Muscle layer of duodenum (tissue), 2 donors: ENCODE results near the gene NUP37.

Experiments used
- H3K27ac ChIP-seq: one replicate; pipeline ENCODE4 v1.7.0; 2013; ENCODE audit warnings: mild to moderate bottlenecking, low read length
- H3K27me3 ChIP-seq: one replicate; pipeline ENCODE4 v1.7.0; 2013; ENCODE audit warnings: low read depth, mild to moderate bottlenecking, control low read depth, low read length
- H3K36me3 ChIP-seq, 2 donors: one replicate each; pipeline ENCODE4 v1.7.0; 2013; ENCODE audit warnings: low read length in 2 of 2, control low read depth in 1 of 2, mild to moderate bottlenecking in 1 of 2; ENCODE audit not compliant: insufficient read depth in 2 of 2, control insufficient read depth in 1 of 2
- H3K4me1 ChIP-seq, 2 donors: one replicate each; pipeline ENCODE4 v1.7.0; 2013; ENCODE audit warnings: low read length in 2 of 2, mild to moderate bottlenecking in 2 of 2, control low read depth in 1 of 2, moderate library complexity in 1 of 2; ENCODE audit not compliant: insufficient read depth in 2 of 2, control insufficient read depth in 1 of 2
- H3K4me3 ChIP-seq, 2 donors: one replicate each; pipeline ENCODE4 v1.7.0; 2013; ENCODE audit warnings: low read length in 2 of 2, low read depth in 1 of 2, mild to moderate bottlenecking in 1 of 2
- H3K9me3 ChIP-seq, 2 donors: one replicate each; pipeline ENCODE4 v1.7.0; 2013; ENCODE audit warnings: low read length in 2 of 2, control low read depth in 1 of 2, mild to moderate bottlenecking in 1 of 2; ENCODE audit not compliant: control insufficient read depth in 1 of 2
- donor health status: healthy.

NUP37 gene

DNA sequence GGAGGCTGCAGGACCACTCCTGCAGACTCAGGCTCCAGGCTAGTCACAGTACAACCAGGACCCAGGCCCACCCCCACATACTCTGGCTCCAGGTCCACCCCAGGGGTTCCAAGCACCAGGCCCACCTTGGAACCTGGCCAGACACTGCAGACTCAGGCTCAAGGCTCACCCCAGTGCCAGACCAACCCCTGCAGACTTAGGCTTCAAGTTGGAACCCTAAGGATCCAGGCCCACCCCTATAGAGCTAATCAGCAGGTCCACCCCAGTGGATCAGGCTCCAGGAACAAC, 66.9 kb downstream of the NUP37 start:
- no peaks in the 10 kb centered on the region for H3K27me3 ChIP-seq
- H3K4me3 ChIP-seq: no peak overlapping the region
- no peaks in the 10 kb centered on the region for H3K9me3 ChIP-seq
- peaks cover 7 to 46% of the 10 kb centered on the region in 2 donors for H3K36me3 ChIP-seq
- H3K4me1 ChIP-seq: no peaks in the 10 kb centered on the region
- H3K27ac ChIP-seq: no peak overlapping the region

DNA sequence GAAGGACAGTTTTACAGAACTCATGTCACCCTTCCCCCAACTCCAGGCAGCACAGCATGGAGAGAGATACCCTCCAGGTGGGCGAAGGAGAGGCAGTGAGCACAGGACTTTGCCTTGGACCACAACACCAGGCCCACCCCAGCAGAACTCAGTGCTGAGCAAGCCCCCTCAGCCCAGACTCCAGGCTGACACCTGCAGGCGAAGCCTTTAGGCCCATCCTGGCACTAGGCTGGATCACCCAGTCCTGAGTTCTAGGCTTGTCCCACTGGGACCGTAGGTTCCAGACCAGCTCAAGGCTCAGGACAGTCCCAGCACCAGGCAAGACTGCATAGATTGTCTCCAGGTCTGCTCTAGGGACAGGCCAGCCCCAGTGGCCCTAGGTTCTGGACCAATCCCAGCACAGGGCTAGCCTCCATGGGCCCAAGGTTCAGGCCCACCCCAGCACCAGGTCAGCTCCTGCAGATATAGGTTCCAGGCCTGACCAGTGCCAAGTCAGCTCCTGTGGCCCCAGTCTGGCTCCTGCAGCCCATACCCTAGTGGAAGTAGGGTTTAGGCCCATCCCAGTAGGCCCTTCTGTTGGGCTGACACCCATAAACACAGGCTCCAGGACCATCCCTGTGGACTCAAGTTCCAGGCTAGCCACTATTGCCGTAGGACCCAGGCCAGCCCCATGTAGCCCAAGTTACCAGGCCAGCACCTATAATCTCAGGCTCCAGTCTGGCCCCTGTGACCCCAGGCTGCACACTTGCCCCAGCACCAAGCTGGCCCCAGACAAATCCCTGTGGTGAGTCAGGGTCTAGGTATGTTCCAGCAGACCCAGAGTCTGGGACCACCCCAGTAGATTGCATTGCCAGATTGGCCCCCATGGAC, 67.5 kb downstream of the NUP37 start:
- H3K4me1 ChIP-seq: no peaks in the 10 kb centered on the region
- H3K27ac ChIP-seq: no peak overlapping the region
- H3K27me3 ChIP-seq: no peaks in the 10 kb centered on the region
- H3K9me3 ChIP-seq: no peaks in the 10 kb centered on the region
- no peak overlapping the region for H3K4me3 ChIP-seq
- H3K36me3 ChIP-seq: peaks cover 7 to 49% of the 10 kb centered on the region in 2 donors

- Histone ChIP-seq H3K36me3 (peaks cover 7 to 51% of the 10 kb centered on the region in 2 donors), H3K27ac (no peak overlapping the region), H3K4me3 (no peak overlapping the region), H3K4me1 (no peaks in the 10 kb centered on the region), H3K27me3 (no peaks in the 10 kb centered on the region), H3K9me3 (no peaks in the 10 kb centered on the region)
Observed at GRCh38 chr12:102051431-102051965, 68.4 kb downstream of the NUP37 start.

GRCh38 chr12:102050660-102051430, 69.1 kb downstream of the NUP37 start:
- no peaks in the 10 kb centered on the region for H3K4me1 ChIP-seq
- no peak overlapping the region for H3K4me3 ChIP-seq
- H3K27ac ChIP-seq: no peak overlapping the region
- no peaks in the 10 kb centered on the region for H3K27me3 ChIP-seq
- no peaks in the 10 kb centered on the region for H3K9me3 ChIP-seq
- H3K36me3 ChIP-seq: peaks cover 7 to 54% of the 10 kb centered on the region in 2 donors

GRCh38 chr12:102043928-102044327, 76.0 kb downstream of the NUP37 start:
- peaks cover 14 to 49% of the 10 kb centered on the region in 2 donors for H3K36me3 ChIP-seq

DNA sequence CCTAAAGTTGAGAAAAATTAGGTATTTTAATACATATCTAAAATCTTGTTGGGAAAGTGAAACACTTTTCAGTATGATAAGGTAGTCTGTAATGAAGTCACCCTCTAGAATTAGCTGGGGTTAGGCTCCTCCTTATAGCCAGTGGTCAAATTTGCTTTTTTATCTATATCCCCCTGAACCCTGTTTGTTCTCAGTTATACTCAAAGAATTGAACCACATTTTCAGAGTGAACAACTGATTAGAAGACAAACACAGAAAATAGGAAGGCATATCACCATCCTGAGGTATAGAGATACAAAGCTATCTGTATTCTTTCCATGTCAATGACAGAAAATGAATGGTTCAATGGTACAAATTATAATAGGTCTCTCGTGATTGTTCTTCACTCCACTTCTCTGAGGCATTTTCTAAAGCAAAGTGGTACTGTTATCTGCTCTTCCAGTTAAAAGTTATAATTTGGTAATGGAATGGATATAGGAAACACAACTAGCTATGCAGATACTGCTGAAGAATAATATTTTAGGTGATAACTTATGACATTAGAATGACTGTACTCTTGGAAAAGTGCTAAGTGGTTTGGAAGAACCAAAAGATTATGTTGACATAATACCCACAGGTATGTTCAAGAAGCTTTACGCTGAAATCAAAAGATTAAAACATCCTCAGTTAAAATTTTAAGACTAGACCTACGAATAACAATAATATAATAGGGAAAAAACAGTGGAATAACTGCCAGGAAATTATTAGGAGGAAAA, 85.7 kb downstream of the NUP37 start:
- Histone ChIP-seq H3K36me3 (peaks cover 10 to 57% of the 10 kb centered on the region in 2 donors), H3K4me3 (no peak overlapping the region), H3K27me3 (no peaks in the 10 kb centered on the region), H3K9me3 (no peaks in the 10 kb centered on the region), H3K4me1 (no peaks in the 10 kb centered on the region), H3K27ac (no peak overlapping the region)

More at GRCh38 chr12:102043928-102044327, 76.0 kb downstream of the NUP37 start:
- Histone ChIP-seq H3K27me3 (no peaks in the 10 kb centered on the region), H3K4me3 (no peak overlapping the region), H3K4me1 (no peaks in the 10 kb centered on the region), H3K9me3 (no peaks in the 10 kb centered on the region), H3K27ac (no peak overlapping the region)

DNA sequence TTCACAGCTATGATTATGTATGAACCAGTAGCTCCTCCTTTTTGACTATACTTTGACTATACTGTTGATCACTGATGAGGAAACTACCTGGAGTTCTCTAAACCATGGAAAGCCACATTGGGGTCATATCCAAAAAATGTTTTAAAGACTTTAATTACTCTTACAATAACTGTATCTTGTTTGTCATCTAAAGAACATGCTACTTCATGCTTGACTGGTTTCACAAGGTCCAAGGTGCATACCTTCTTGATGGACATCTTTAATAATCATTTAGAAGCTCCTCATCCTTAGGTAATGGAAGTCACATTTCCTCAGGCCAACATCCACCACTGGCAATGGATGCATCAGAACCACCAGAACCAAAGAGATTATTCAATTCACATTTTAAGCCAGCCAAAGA, 88.1 kb downstream of the NUP37 start:
- Histone ChIP-seq H3K9me3 (no peaks in the 10 kb centered on the region), H3K27ac (no peak overlapping the region), H3K27me3 (no peaks in the 10 kb centered on the region), H3K4me1 (no peaks in the 10 kb centered on the region), H3K4me3 (no peak overlapping the region), H3K36me3 (peaks cover 10 to 46% of the 10 kb centered on the region in 2 donors)

GRCh38 chr12:102029141-102029540, 90.8 kb downstream of the NUP37 start:
- Histone ChIP-seq H3K36me3 (peaks cover 0 to 26% of the 10 kb centered on the region in 2 donors), H3K4me3 (no peak overlapping the region), H3K27ac (peak overlapping the region; percentile 1), H3K9me3 (no peaks in the 10 kb centered on the region), H3K4me1 (peaks cover 0 to 6% of the 10 kb centered on the region in 2 donors), H3K27me3 (no peaks in the 10 kb centered on the region)

DNA sequence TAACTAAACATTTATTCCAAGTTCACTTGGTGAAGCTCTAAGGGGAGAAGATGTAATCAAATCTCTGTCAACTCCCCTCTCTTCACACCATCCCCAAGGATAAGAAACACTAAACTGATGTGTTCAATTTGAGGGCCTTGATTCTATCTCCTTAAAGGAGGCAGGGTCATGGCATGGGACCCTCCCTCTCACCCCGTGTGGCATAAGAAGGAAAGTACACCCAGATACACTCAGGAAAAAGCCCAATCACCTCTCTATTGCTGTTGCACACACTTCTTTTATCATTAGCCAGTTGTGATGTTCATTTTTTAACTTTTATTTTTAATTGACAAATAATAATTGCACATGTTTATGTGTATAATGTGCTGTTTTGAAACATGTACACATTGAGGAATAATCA, 93.2 kb downstream of the NUP37 start:
- no peaks in the 10 kb centered on the region for H3K9me3 ChIP-seq
- peaks cover 0 to 11% of the 10 kb centered on the region in 2 donors for H3K4me1 ChIP-seq
- H3K27ac ChIP-seq: no peak overlapping the region
- no peak overlapping the region for H3K4me3 ChIP-seq
- no peaks in the 10 kb centered on the region for H3K27me3 ChIP-seq
- H3K36me3 ChIP-seq: peaks cover 0 to 3% of the 10 kb centered on the region in 2 donors

DNA sequence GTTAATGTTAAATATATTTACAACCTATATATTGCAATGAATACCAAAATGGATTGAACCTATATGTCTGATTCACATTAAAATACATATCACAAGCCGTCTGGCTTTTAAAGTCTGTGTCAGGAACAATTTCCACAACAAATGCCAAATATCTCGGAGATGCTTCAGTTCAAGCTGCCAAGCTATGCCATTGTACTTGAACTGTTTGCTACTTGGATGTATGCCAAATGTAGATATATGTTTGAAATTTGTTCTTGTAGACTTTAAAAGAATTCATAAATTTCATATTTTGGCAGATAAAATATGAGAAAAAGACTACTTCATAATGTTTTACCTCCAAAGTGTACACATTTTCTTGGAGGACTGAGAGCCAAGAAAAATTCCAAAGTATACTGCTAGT, 95.1 kb downstream of the NUP37 start:
- no peaks in the 10 kb centered on the region for H3K27me3 ChIP-seq
- no peaks in the 10 kb centered on the region for H3K9me3 ChIP-seq
- H3K4me1 ChIP-seq: peaks cover 0 to 18% of the 10 kb centered on the region in 2 donors
- no peak overlapping the region for H3K4me3 ChIP-seq
- no peaks in the 10 kb centered on the region for H3K36me3 ChIP-seq
- no peak overlapping the region for H3K27ac ChIP-seq
